Neural cell (in vitro differentiated cells): Measurements from ENCODE around the gene MAMDC2. TPM values are rescaled to one million over a fixed set of nuclear protein-coding genes. Genes with fewer than 3 reads are reported as not detected.

ENCODE experiments used
- H2AFZ ChIP-seq: fragments of 200-600, 300-800 bp; sonication (generic), shearing (Covaris generic); 2 replicates; pipeline ENCODE4 v1.6.0; 2014; ENCODE audit warnings: low read depth, mild to moderate bottlenecking, antibody characterized with exemption, low read length, moderate library complexity
- H3F3A ChIP-seq: fragments of 200-600 bp; shearing (Covaris generic); 2 replicates; pipeline ENCODE4 v1.6.1; 2016; ENCODE audit warnings: mild to moderate bottlenecking, moderate library complexity, mixed read lengths, antibody characterized with exemption, low read length; ENCODE audit not compliant: insufficient read depth, poor library complexity, severe bottlenecking
- H3K27ac ChIP-seq: fragments of 200-600, 300-800 bp; sonication (generic), shearing (Covaris generic); 2 replicates; pipeline ENCODE4 v1.5.1; 2014; ENCODE audit warnings: mild to moderate bottlenecking, low read length, moderate library complexity
- H3K27me3 ChIP-seq: fragments of 300-800, 200-600 bp; sonication (generic), shearing (Covaris generic); 2 replicates; pipeline ENCODE4 v1.6.0; 2014; ENCODE audit warnings: mild to moderate bottlenecking, low read depth, low read length, moderate library complexity; ENCODE audit not compliant: insufficient read depth
- H3K36me3 ChIP-seq: fragments of 300-800, 200-600 bp; sonication (generic), shearing (Covaris generic); 2 replicates; pipeline ENCODE4 v1.5.1; 2014; ENCODE audit warnings: mild to moderate bottlenecking, antibody characterized with exemption, low read length, moderate library complexity; ENCODE audit not compliant: insufficient read depth
- H3K4me2 ChIP-seq: fragments of 300-800, 200-600 bp; sonication (generic), shearing (Covaris generic); 2 replicates; pipeline ENCODE4 v1.6.0; 2014; ENCODE audit warnings: mild to moderate bottlenecking, low read length
- H3K4me3 ChIP-seq: fragments of 300-800, 200-600 bp; sonication (generic), shearing (Covaris generic); 2 replicates; pipeline ENCODE4 v1.5.1; 2014; ENCODE audit warnings: mild to moderate bottlenecking, low read length, moderate library complexity
- H3K79me2 ChIP-seq: fragments of 200-600 bp; shearing (Covaris generic); replicated peaks from 2 replicates; pipeline ENCODE4 v1.6.0; 2014; ENCODE audit warnings: mild to moderate bottlenecking, low read length, moderate library complexity; ENCODE audit not compliant: insufficient read depth
- H3K9ac ChIP-seq: fragments of 300-800, 200-600 bp; sonication (generic), shearing (Covaris generic); 2 replicates; pipeline ENCODE4 v1.6.1; 2016; ENCODE audit warnings: mild to moderate bottlenecking, low read length, mixed read lengths
- H3K9me2 ChIP-seq: fragments of 200-600 bp; shearing (Covaris generic); 2 replicates; pipeline ENCODE4 v1.6.1; 2016; ENCODE audit warnings: mild to moderate bottlenecking, low read length, mixed read lengths; ENCODE audit not compliant: insufficient read depth
- H3K9me3 ChIP-seq: fragments of 200-600, 300-800 bp; sonication (generic), shearing (Covaris generic); 2 replicates; pipeline ENCODE4 v1.6.1; 2016; ENCODE audit warnings: mild to moderate bottlenecking, mixed run types, low read length, moderate library complexity, mixed read lengths
- H4K20me1 ChIP-seq: fragments of 200-600 bp; shearing (Covaris generic); 2 replicates; pipeline ENCODE4 v1.6.1; 2016; ENCODE audit warnings: mild to moderate bottlenecking, mixed run types; ENCODE audit not compliant: insufficient read depth
- CTCF ChIP-seq: fragments of 450-650 bp; IDR thresholded peaks from 2 replicates; pipeline ENCODE4 v1.5.1; 2014; ENCODE audit warnings: antibody characterized with exemption, mild to moderate bottlenecking, moderate library complexity; ENCODE audit not compliant: poor library complexity, severe bottlenecking
- EP300 ChIP-seq: fragments of 450-650 bp; conservative IDR thresholded peaks from 2 replicates; pipeline ENCODE4 v1.6.1; 2014; ENCODE audit warnings: antibody characterized with exemption, mild to moderate bottlenecking, moderate library complexity; ENCODE audit not compliant: poor library complexity, severe bottlenecking
- EZH2 ChIP-seq: fragments of 200-600, 300-800 bp; shearing (Covaris generic), sonication (generic); IDR thresholded peaks from 2 replicates; pipeline ENCODE4 v1.6.1; 2014; ENCODE audit warnings: antibody characterized with exemption, low read length, borderline replicate concordance, mild to moderate bottlenecking; ENCODE audit not compliant: insufficient read depth, poor library complexity, severe bottlenecking
- MXI1 ChIP-seq: fragments of 450-650 bp; conservative IDR thresholded peaks from 2 replicates; pipeline ENCODE4 v1.6.1; 2014; ENCODE audit warnings: antibody characterized with exemption, mild to moderate bottlenecking; ENCODE audit not compliant: poor library complexity, severe bottlenecking
- POLR2AphosphoS5 ChIP-seq: IDR thresholded peaks from 2 replicates; pipeline ENCODE4 v1.6.1; 2012
- RAD21 ChIP-seq: fragments of 450-650 bp; conservative IDR thresholded peaks from 2 replicates; pipeline ENCODE4 v1.6.1; 2014; ENCODE audit warnings: antibody characterized with exemption, mild to moderate bottlenecking, moderate library complexity
- REST ChIP-seq: IDR thresholded peaks from 2 replicates; pipeline ENCODE4 v1.6.1; 2012; ENCODE audit warnings: borderline replicate concordance
- SMC3 ChIP-seq: fragments of 450-650 bp; conservative IDR thresholded peaks from 2 replicates; pipeline ENCODE4 v1.6.1; 2014; ENCODE audit warnings: antibody characterized with exemption, mild to moderate bottlenecking, moderate library complexity; ENCODE audit not compliant: poor library complexity
- TAF1 ChIP-seq: IDR thresholded peaks from 2 replicates; pipeline ENCODE4 v1.6.1; 2012; ENCODE audit warnings: low read depth
- polyA plus RNA-seq: library from polyadenylated mRNA; depleted of rRNA; stranded (reverse); fragments of >200 nt; gene quantifications from 2 replicates; pipeline ENCODE4 v1.2.3, GENCODE V29; 2014

MAMDC2 gene
- polyA plus RNA-seq, 1 donor from 2014 or later: 0.30 TPM

DNA sequence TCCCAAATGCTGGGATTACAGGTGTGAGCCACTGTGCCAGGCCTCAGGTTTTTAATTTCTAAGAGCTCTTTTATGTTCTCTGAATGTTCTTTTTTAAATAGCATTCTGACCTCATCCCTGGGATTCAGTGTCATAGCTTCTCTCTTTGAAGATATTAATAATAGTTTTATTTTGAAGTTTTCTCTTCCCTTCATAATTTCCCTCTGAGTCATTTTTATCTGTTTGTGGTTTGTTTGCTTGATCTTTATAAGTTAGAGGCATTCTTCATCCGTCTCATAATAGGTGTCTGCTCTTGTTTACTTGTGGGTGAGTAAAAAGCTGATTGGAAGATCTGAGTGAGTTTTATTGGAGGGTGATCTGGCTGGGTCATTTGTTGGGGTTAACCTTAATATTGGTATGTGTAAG lies 12.5 kb upstream of the MAMDC2 start:
- H3K27me3 ChIP-seq: no peaks in the 10 kb centered on the region
- H3K79me2 ChIP-seq: no peaks in the 10 kb centered on the region
- TF ChIP-seq RAD21 (no peak), CTCF (no peak), EZH2 (no peak), TAF1 (no peak), SMC3 (no peak), EP300 (no peak), POLR2AphosphoS5 (no peak), REST (no peak), MXI1 (no peak)
- H3K27ac ChIP-seq: no peak overlapping the region
- no peak overlapping the region for H3K4me3 ChIP-seq
- no peak overlapping the region for H3K9ac ChIP-seq
- no peak overlapping the region for H3K4me2 ChIP-seq
- H3K36me3 ChIP-seq: no peaks in the 10 kb centered on the region
- no peaks in the 10 kb centered on the region for H3F3A ChIP-seq
- H3K9me2 ChIP-seq: no peaks in the 10 kb centered on the region
- no peaks in the 10 kb centered on the region for H4K20me1 ChIP-seq
- no peak overlapping the region for H2AFZ ChIP-seq
- no peaks in the 10 kb centered on the region for H3K9me3 ChIP-seq

DNA sequence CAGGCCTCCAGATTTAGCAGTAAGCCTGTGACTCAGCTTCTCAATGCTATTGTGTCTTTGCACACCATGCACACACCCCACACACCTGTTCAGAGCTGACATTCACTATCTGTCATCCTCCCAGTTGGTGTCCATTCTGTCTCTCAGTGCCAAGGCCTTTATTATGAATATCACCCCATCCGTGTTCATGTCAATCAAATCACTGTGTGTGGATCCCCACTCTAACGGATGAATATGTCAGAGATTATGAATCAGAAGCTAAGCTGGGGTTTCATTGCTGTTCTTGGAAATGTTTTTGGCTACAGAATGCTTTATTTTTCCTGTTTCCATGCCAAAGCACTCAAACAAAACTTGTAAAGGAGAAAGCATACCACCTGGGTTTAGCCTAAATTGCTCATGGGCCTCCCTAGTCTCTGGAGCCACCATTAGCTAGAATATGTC lies 9.4 kb upstream of the MAMDC2 start:
- Histone ChIP-seq H3K4me2 (no peak overlapping the region), H4K20me1 (no peaks in the 10 kb centered on the region), H3K9me3 (no peaks in the 10 kb centered on the region), H3K27me3 (no peaks in the 10 kb centered on the region), H3K79me2 (no peaks in the 10 kb centered on the region), H3K36me3 (no peaks in the 10 kb centered on the region), H3F3A (no peaks in the 10 kb centered on the region), H3K9ac (no peak overlapping the region), H3K9me2 (no peaks in the 10 kb centered on the region), H3K27ac (no peak overlapping the region), H2AFZ (no peak overlapping the region), H3K4me3 (no peak overlapping the region)
- TF ChIP-seq EP300 (peak; percentile 62), POLR2AphosphoS5 (peak; percentile 43), RAD21 (no peak)

GRCh38 chr9:70035691-70036090 lies 8.0 kb upstream of the MAMDC2 start:
- Histone ChIP-seq H3K9me2 (no peaks in the 10 kb centered on the region), H3F3A (no peaks in the 10 kb centered on the region), H2AFZ (no peak overlapping the region), H3K27me3 (no peaks in the 10 kb centered on the region), H3K9me3 (no peaks in the 10 kb centered on the region), H3K9ac (no peak overlapping the region), H3K4me2 (no peak overlapping the region), H3K36me3 (no peaks in the 10 kb centered on the region), H3K4me3 (no peak overlapping the region), H4K20me1 (no peaks in the 10 kb centered on the region), H3K27ac (no peak overlapping the region), H3K79me2 (no peaks in the 10 kb centered on the region)
- no peak for TF ChIP-seq EZH2
- no peak for TF ChIP-seq CTCF
- TF ChIP-seq EP300: no peak
- no peak for TF ChIP-seq SMC3
- TF ChIP-seq RAD21: no peak
